GM23338 (cell line): Measurements from ENCODE around the gene ICA1L. TPM values are rescaled to one million over a fixed set of nuclear protein-coding genes. Genes with fewer than 3 reads are reported as not detected.

Source experiments
- ATAC-seq: fragments of 200-7000 bp; cut with Tn5 transposase; 3 replicates; pipeline ENCODE4 v1.9.1; 2020
- DNase-seq: peaks from one replicate; pipeline ENCODE4 v3.0.0-alpha.2; 2015; ENCODE audit warnings: low spot score
- H2AFZ ChIP-seq: fragments of 200-600 bp; sonication (generic); 2 replicates; pipeline ENCODE4 v1.8.0; 2016; ENCODE audit warnings: antibody characterized with exemption, mild to moderate bottlenecking, moderate library complexity
- H3F3A ChIP-seq: fragments of 200-600 bp; sonication (generic); replicated peaks from 2 replicates; pipeline ENCODE4 v1.8.0; 2017; ENCODE audit warnings: antibody characterized with exemption, mixed run types, low read depth
- H3K27ac ChIP-seq: fragments of 200-600 bp; sonication (generic); 2 replicates; pipeline ENCODE4 v1.6.1; 2016; ENCODE audit warnings: low read depth
- H3K27me3 ChIP-seq: fragments of 200-600 bp; sonication (generic); 2 replicates; pipeline ENCODE4 v1.8.0; 2016; ENCODE audit warnings: mild to moderate bottlenecking, mixed run types, moderate library complexity; ENCODE audit not compliant: insufficient read depth
- H3K36me3 ChIP-seq: fragments of 200-600 bp; sonication (generic); 2 replicates; pipeline ENCODE4 v1.8.0; 2016; ENCODE audit warnings: mild to moderate bottlenecking; ENCODE audit not compliant: insufficient read depth
- H3K4me1 ChIP-seq: fragments of 200-600 bp; sonication (generic); 2 replicates; pipeline ENCODE4 v1.8.0; 2016; ENCODE audit warnings: mild to moderate bottlenecking, moderate library complexity; ENCODE audit not compliant: insufficient read depth
- H3K4me2 ChIP-seq: fragments of 200-600 bp; sonication (generic); 2 replicates; pipeline ENCODE4 v1.7.1; 2017; ENCODE audit warnings: mixed run types
- H3K4me3 ChIP-seq: fragments of 200-600 bp; sonication (generic); 2 replicates; pipeline ENCODE4 v1.6.1; 2016; ENCODE audit warnings: mixed run types
- H3K79me2 ChIP-seq: fragments of 200-600 bp; sonication (generic); replicated peaks from 2 replicates; pipeline ENCODE4 v1.8.0; 2017; ENCODE audit warnings: mild to moderate bottlenecking; ENCODE audit not compliant: insufficient read depth
- H3K9me2 ChIP-seq: fragments of 200-600 bp; sonication (generic); 2 replicates; pipeline ENCODE4 v1.8.0; 2017; ENCODE audit not compliant: insufficient read depth
- H4K20me1 ChIP-seq: fragments of 200-600 bp; sonication (generic); replicated peaks from 2 replicates; pipeline ENCODE4 v1.8.0; 2017; ENCODE audit warnings: mild to moderate bottlenecking; ENCODE audit not compliant: insufficient read depth
- H3K27ac Mint-ChIP-seq: 2 replicates; pipeline ENCODE4 v1.8.0; 2020; ENCODE audit warnings: inconsistent platforms, mild to moderate bottlenecking, moderate library complexity, mixed read lengths
- H3K27me3 Mint-ChIP-seq: 3 replicates; pipeline ENCODE4 v1.8.0; 2022; ENCODE audit warnings: low read depth, mild to moderate bottlenecking, moderate library complexity, mixed read lengths, inconsistent platforms; ENCODE audit not compliant: insufficient read depth, poor library complexity
- H3K36me3 Mint-ChIP-seq: 3 replicates; pipeline ENCODE4 v1.8.0; 2021; ENCODE audit warnings: low read depth, mild to moderate bottlenecking, inconsistent platforms, moderate library complexity, mixed read lengths
- H3K4me1 Mint-ChIP-seq: 3 replicates; pipeline ENCODE4 v1.8.0; 2020; ENCODE audit warnings: mild to moderate bottlenecking, inconsistent platforms, mixed read lengths
- H3K4me3 Mint-ChIP-seq: 3 replicates; pipeline ENCODE4 v1.8.0; 2021; ENCODE audit warnings: moderate library complexity, mild to moderate bottlenecking, inconsistent platforms, mixed read lengths
- H3K9me3 Mint-ChIP-seq: 3 replicates; pipeline ENCODE4 v1.8.0; 2020; ENCODE audit warnings: moderate library complexity, mild to moderate bottlenecking, inconsistent platforms, mixed read lengths
- CREB1 ChIP-seq: fragments of 250-450 bp; sonication (Bioruptor Pico); IDR thresholded peaks from 2 replicates; pipeline ENCODE4 v1.5.0; 2020; ENCODE audit warnings: low read depth, mild to moderate bottlenecking, moderate library complexity
- EZH2 ChIP-seq: fragments of 200-600 bp; sonication (generic); IDR thresholded peaks from one replicate; pipeline ENCODE4 v1.8.0; 2017; ENCODE audit warnings: antibody characterized with exemption, mild to moderate bottlenecking, low read depth; ENCODE audit not compliant: unreplicated experiment
- EZH2phosphoT487 ChIP-seq: fragments of 200-600 bp; sonication (generic); IDR thresholded peaks from one replicate; pipeline ENCODE4 v1.8.1; 2018; ENCODE audit warnings: antibody characterized with exemption; ENCODE audit not compliant: unreplicated experiment
- JUNB ChIP-seq: IDR thresholded peaks from one replicate; pipeline ENCODE4 v1.6.1; 2016; ENCODE audit warnings: antibody characterized with exemption; ENCODE audit not compliant: unreplicated experiment
- NANOG ChIP-seq: IDR thresholded peaks from 2 replicates; pipeline ENCODE4 v1.6.1; 2016; ENCODE audit warnings: antibody characterized with exemption, borderline replicate concordance
- POLR2AphosphoS5 ChIP-seq: IDR thresholded peaks from 2 replicates; pipeline ENCODE4 v1.6.1; 2016; ENCODE audit warnings: antibody characterized with exemption, low read depth
- STAT1 ChIP-seq: IDR thresholded peaks from one replicate; pipeline ENCODE4 v1.6.1; 2016; ENCODE audit warnings: antibody characterized with exemption; ENCODE audit not compliant: unreplicated experiment
- ZNF114 ChIP-seq: fragments of 250-450 bp; sonication (Bioruptor Pico); IDR thresholded peaks from 2 replicates; pipeline ENCODE4 v1.5.0; 2020; ENCODE audit warnings: mild to moderate bottlenecking, moderate library complexity
- ZNF331 ChIP-seq: fragments of 250-450 bp; sonication (Bioruptor Pico); IDR thresholded peaks from 2 replicates; pipeline ENCODE4 v1.5.0; 2020; ENCODE audit warnings: low read depth, mild to moderate bottlenecking, moderate library complexity
- polyA plus RNA-seq: library from polyadenylated mRNA; unstranded; fragments of >200 nt; fragmentation: Nextera tagmentation; extraction: Ambion mirVana; gene quantifications from 2 replicates; pipeline ENCODE4 v1.2.1, GENCODE V29; 2016
- total RNA-seq: library from RNA; depleted of rRNA; stranded (reverse); fragments of >200 nt; shearing (Covaris generic); gene quantifications from 2 replicates; pipeline ENCODE4 v1.2.3, GENCODE V29; 2014
- TF ChIP-seq, protein P1 (sequence below): IDR thresholded peaks from one replicate; pipeline ENCODE4 v1.6.1; 2018; ENCODE audit warnings: antibody characterized with exemption; ENCODE audit not compliant: unreplicated experiment
- TF ChIP-seq, protein P2 (sequence below): IDR thresholded peaks from 2 replicates; pipeline ENCODE4 v1.6.1; 2016; ENCODE audit warnings: antibody characterized with exemption
- TF ChIP-seq, protein P3 (sequence below), 2 experiments: fragments of 200-600 bp in 1 of 2; sonication (generic) in 1 of 2; conservative IDR thresholded peaks; 2 replicates each; pipeline versions ENCODE4 v1.5.1 to v1.6.1; 2016 to 2017; ENCODE audit warnings: antibody characterized with exemption in 2 of 2, low read depth in 2 of 2, mild to moderate bottlenecking in 2 of 2, moderate library complexity in 1 of 2
- TF ChIP-seq, protein P4 (sequence below): fragments of 250-450 bp; sonication (Bioruptor Pico); IDR thresholded peaks from 2 replicates; pipeline ENCODE4 v1.5.0; 2020; ENCODE audit warnings: mild to moderate bottlenecking, moderate library complexity

The ICA1L gene
- total and polyA plus RNA-seq, 2 experiments from 2014 or later: 1.6 to 7.2 TPM

DNA sequence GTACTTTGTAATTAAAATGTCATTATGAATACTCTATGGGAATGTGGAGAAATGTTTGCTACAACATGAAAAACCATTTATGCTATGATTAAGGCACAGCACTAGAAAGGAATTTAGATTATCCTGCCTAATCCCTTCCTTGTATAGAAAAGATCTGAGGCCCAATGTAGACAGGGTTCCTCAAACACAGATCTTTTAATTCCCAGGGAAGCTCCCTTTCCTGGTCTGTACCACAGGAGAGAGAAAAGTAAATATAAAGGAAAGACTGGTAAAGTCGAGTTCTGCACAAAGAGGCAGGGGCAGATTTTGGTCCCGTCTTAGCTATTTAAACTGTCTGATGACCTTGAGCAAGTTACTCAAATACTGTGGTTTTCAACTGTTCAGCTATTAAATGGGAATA, 84.7 kb downstream of the ICA1L start:
- H3K27me3 ChIP-seq: no peaks in the 10 kb centered on the region
- Mint-ChIP-seq H3K36me3 (peaks cover 3% of the 10 kb centered on the region; the same call in 2 of the 3 replicates), H3K27me3 (no peaks in the 10 kb centered on the region), H3K4me3 (no peak overlapping the region), H3K27ac (no peak overlapping the region), H3K9me3 (no peaks in the 10 kb centered on the region), H3K4me1 (no peaks in the 10 kb centered on the region)
- TF ChIP-seq POLR2AphosphoS5 (no peak), JUNB (no peak), STAT1 (no peak), CREB1 (CRISPR knock-in tag) (no peak), ZNF331 (CRISPR knock-in tag) (no peak), EZH2 (no peak), EZH2phosphoT487 (no peak), NANOG (no peak), ZNF114 (CRISPR knock-in tag) (no peak)
- TF ChIP-seq, protein P1, sequence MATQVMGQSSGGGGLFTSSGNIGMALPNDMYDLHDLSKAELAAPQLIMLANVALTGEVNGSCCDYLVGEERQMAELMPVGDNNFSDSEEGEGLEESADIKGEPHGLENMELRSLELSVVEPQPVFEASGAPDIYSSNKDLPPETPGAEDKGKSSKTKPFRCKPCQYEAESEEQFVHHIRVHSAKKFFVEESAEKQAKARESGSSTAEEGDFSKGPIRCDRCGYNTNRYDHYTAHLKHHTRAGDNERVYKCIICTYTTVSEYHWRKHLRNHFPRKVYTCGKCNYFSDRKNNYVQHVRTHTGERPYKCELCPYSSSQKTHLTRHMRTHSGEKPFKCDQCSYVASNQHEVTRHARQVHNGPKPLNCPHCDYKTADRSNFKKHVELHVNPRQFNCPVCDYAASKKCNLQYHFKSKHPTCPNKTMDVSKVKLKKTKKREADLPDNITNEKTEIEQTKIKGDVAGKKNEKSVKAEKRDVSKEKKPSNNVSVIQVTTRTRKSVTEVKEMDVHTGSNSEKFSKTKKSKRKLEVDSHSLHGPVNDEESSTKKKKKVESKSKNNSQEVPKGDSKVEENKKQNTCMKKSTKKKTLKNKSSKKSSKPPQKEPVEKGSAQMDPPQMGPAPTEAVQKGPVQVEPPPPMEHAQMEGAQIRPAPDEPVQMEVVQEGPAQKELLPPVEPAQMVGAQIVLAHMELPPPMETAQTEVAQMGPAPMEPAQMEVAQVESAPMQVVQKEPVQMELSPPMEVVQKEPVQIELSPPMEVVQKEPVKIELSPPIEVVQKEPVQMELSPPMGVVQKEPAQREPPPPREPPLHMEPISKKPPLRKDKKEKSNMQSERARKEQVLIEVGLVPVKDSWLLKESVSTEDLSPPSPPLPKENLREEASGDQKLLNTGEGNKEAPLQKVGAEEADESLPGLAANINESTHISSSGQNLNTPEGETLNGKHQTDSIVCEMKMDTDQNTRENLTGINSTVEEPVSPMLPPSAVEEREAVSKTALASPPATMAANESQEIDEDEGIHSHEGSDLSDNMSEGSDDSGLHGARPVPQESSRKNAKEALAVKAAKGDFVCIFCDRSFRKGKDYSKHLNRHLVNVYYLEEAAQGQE: no peak
- TF ChIP-seq, protein P2, sequence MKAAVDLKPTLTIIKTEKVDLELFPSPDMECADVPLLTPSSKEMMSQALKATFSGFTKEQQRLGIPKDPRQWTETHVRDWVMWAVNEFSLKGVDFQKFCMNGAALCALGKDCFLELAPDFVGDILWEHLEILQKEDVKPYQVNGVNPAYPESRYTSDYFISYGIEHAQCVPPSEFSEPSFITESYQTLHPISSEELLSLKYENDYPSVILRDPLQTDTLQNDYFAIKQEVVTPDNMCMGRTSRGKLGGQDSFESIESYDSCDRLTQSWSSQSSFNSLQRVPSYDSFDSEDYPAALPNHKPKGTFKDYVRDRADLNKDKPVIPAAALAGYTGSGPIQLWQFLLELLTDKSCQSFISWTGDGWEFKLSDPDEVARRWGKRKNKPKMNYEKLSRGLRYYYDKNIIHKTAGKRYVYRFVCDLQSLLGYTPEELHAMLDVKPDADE: no peak
- TF ChIP-seq, protein P3, sequence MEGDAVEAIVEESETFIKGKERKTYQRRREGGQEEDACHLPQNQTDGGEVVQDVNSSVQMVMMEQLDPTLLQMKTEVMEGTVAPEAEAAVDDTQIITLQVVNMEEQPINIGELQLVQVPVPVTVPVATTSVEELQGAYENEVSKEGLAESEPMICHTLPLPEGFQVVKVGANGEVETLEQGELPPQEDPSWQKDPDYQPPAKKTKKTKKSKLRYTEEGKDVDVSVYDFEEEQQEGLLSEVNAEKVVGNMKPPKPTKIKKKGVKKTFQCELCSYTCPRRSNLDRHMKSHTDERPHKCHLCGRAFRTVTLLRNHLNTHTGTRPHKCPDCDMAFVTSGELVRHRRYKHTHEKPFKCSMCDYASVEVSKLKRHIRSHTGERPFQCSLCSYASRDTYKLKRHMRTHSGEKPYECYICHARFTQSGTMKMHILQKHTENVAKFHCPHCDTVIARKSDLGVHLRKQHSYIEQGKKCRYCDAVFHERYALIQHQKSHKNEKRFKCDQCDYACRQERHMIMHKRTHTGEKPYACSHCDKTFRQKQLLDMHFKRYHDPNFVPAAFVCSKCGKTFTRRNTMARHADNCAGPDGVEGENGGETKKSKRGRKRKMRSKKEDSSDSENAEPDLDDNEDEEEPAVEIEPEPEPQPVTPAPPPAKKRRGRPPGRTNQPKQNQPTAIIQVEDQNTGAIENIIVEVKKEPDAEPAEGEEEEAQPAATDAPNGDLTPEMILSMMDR (conservative IDR thresholded peaks at IDR 0.05; ENCODE audit: low read depth in 2 of 2): no peak
- TF ChIP-seq, protein P4, sequence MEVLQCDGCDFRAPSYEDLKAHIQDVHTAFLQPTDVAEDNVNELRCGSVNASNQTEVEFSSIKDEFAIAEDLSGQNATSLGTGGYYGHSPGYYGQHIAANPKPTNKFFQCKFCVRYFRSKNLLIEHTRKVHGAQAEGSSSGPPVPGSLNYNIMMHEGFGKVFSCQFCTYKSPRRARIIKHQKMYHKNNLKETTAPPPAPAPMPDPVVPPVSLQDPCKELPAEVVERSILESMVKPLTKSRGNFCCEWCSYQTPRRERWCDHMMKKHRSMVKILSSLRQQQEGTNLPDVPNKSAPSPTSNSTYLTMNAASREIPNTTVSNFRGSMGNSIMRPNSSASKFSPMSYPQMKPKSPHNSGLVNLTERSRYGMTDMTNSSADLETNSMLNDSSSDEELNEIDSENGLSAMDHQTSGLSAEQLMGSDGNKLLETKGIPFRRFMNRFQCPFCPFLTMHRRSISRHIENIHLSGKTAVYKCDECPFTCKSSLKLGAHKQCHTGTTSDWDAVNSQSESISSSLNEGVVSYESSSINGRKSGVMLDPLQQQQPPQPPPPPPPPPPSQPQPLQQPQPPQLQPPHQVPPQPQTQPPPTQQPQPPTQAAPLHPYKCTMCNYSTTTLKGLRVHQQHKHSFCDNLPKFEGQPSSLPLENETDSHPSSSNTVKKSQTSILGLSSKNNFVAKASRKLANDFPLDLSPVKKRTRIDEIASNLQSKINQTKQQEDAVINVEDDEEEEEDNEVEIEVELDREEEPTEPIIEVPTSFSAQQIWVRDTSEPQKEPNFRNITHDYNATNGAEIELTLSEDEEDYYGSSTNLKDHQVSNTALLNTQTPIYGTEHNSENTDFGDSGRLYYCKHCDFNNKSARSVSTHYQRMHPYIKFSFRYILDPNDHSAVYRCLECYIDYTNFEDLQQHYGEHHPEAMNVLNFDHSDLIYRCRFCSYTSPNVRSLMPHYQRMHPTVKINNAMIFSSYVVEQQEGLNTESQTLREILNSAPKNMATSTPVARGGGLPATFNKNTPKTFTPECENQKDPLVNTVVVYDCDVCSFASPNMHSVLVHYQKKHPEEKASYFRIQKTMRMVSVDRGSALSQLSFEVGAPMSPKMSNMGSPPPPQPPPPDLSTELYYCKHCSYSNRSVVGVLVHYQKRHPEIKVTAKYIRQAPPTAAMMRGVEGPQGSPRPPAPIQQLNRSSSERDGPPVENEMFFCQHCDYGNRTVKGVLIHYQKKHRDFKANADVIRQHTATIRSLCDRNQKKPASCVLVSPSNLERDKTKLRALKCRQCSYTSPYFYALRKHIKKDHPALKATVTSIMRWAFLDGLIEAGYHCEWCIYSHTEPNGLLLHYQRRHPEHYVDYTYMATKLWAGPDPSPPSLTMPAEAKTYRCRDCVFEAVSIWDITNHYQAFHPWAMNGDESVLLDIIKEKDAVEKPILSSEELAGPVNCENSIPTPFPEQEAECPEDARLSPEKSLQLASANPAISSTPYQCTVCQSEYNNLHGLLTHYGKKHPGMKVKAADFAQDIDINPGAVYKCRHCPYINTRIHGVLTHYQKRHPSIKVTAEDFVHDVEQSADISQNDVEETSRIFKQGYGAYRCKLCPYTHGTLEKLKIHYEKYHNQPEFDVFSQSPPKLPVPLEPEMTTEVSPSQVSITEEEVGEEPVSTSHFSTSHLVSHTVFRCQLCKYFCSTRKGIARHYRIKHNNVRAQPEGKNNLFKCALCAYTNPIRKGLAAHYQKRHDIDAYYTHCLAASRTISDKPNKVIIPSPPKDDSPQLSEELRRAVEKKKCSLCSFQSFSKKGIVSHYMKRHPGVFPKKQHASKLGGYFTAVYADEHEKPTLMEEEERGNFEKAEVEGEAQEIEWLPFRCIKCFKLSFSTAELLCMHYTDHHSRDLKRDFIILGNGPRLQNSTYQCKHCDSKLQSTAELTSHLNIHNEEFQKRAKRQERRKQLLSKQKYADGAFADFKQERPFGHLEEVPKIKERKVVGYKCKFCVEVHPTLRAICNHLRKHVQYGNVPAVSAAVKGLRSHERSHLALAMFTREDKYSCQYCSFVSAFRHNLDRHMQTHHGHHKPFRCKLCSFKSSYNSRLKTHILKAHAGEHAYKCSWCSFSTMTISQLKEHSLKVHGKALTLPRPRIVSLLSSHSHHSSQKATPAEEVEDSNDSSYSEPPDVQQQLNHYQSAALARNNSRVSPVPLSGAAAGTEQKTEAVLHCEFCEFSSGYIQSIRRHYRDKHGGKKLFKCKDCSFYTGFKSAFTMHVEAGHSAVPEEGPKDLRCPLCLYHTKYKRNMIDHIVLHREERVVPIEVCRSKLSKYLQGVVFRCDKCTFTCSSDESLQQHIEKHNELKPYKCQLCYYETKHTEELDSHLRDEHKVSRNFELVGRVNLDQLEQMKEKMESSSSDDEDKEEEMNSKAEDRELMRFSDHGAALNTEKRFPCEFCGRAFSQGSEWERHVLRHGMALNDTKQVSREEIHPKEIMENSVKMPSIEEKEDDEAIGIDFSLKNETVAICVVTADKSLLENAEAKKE (CRISPR knock-in tag): no peak
- no peaks in the 10 kb centered on the region for H3K9me2 ChIP-seq
- peaks cover 2% of the 10 kb centered on the region; the same call in 1 of the 2 replicates for H4K20me1 ChIP-seq
- H3K27ac ChIP-seq: no peak overlapping the region
- DNase-seq: no peak
- no peak for ATAC-seq
- H3K4me1 ChIP-seq: no peaks in the 10 kb centered on the region
- H3K79me2 ChIP-seq: no peaks in the 10 kb centered on the region
- H3F3A ChIP-seq: no peaks in the 10 kb centered on the region
- peaks cover 7% of the 10 kb centered on the region; the same call in 1 of the 2 replicates for H3K36me3 ChIP-seq
- H3K4me3 ChIP-seq: no peak overlapping the region
- H3K4me2 ChIP-seq: no peak overlapping the region
- no peak overlapping the region for H2AFZ ChIP-seq
